Sigmoid colon (tissue), 7 donors: Measurements from ENCODE around the gene KCTD19. TPM values are rescaled to one million over a fixed set of nuclear protein-coding genes. Genes with fewer than 3 reads are reported as not detected.

Source experiments
- DNase-seq: peaks from one replicate; pipeline ENCODE4 v3.0.0-alpha.2; 2019
- H3K27ac ChIP-seq, 4 donors: fragments of 200-600 bp; sonication (generic); one replicate each; pipeline ENCODE4 v1.5.1; 2016 to 2019; ENCODE audit warnings: mild to moderate bottlenecking in 1 of 4
- H3K27me3 ChIP-seq, 3 donors: fragments of 200-600 bp; sonication (generic); one replicate each; pipeline ENCODE4 v1.5.1; 2019; ENCODE audit warnings: mild to moderate bottlenecking in 1 of 3
- H3K36me3 ChIP-seq, 4 donors: fragments of 200-600 bp; sonication (generic); one replicate each; pipeline ENCODE4 v1.5.1; 2016 to 2019
- H3K4me1 ChIP-seq, 4 donors: fragments of 200-600 bp; sonication (generic); one replicate each; pipeline ENCODE4 v1.5.1; 2017 to 2019
- H3K4me3 ChIP-seq, 4 donors: fragments of 200-600 bp; sonication (generic); one replicate each; pipeline ENCODE4 v1.5.1; 2017 to 2019; ENCODE audit warnings: mild to moderate bottlenecking in 2 of 4, moderate library complexity in 1 of 4
- H3K9me3 ChIP-seq, 4 donors: fragments of 200-600 bp in 3 of 4; sonication (generic) in 3 of 4; one replicate each; pipeline versions ENCODE4 v1.5.1 to v1.6.1; 2013 to 2019
- CTCF ChIP-seq, 4 experiments: fragments of 450-650 bp in 3 of 4; fragments of 200-600 bp in 1 of 4; IDR thresholded peaks; one replicate each; pipeline ENCODE4 v1.5.1; 2016 to 2019; ENCODE audit warnings: antibody characterized with exemption in 4 of 4, mild to moderate bottlenecking in 3 of 4, moderate library complexity in 2 of 4
- EP300 ChIP-seq, 4 donors: sonication (generic); formaldehyde crosslinking; IDR thresholded peaks; one replicate each; pipeline ENCODE4 v1.6.1; 2017; ENCODE audit warnings: antibody characterized with exemption in 4 of 4
- POLR2A ChIP-seq, 2 donors: fragments of 450-650 bp; IDR thresholded peaks; one replicate each; pipeline ENCODE4 v1.6.1; 2016; ENCODE audit warnings: antibody characterized with exemption in 2 of 2, mild to moderate bottlenecking in 2 of 2, moderate library complexity in 2 of 2
- POLR2AphosphoS5 ChIP-seq, 4 donors: sonication (generic); formaldehyde crosslinking; IDR thresholded peaks; one replicate each; pipeline ENCODE4 v1.6.1; 2017; ENCODE audit warnings: antibody characterized with exemption in 4 of 4
- WGBS, 2 donors: extraction: QIAGEN DNeasy Blood & Tissue Kit; methylation state at CpG; one replicate each; pipeline ENCODE4 v1.1.7; 2013; 5-methylcytosine and 5-hydroxymethylcytosine counted together
- intact Hi-C: fragments of 100-400 bp; cut with DNase I; formaldehyde crosslinking; loops from one replicate; pipeline ENCODE4 v1.15.1; 2023
- polyA plus RNA-seq, 3 donors: library from polyadenylated mRNA; stranded (reverse); fragments of 200-250 nt; gene quantifications; one replicate each; pipeline ENCODE4 v1.2.3, GENCODE V29; 2013
- total RNA-seq, 4 donors: library from RNA; depleted of rRNA; stranded (reverse); fragments of >200 nt; gene quantifications; one replicate each; pipeline ENCODE4 v1.1.0, GENCODE V29; 2016
- donor health status: healthy with polysubstance abuse.
- donor health status: Bipolar disorder and iron deficiency.
- donor health status: healthy.

KCTD19 gene
- total and polyA plus RNA-seq, 7 donors, result under 0.01 to 0.04 TPM; not detected in 5

GRCh38 chr16:67339453-67339852 is 12.9 kb upstream of the KCTD19 start:
- no peaks in the 10 kb centered on the region for H3K36me3 ChIP-seq
- H3K4me3 ChIP-seq, result no peak overlapping the region
- intact Hi-C loops, result no loop called here
- no peaks in the 10 kb centered on the region for H3K4me1 ChIP-seq
- H3K9me3 ChIP-seq, result no peaks in the 10 kb centered on the region
- DNase-seq, result no peak
- 53 to 56% methylated on average over 2 of the region's 2 CpGs for WGBS, 2 donors
- no peaks in the 10 kb centered on the region for H3K27me3 ChIP-seq
- H3K27ac ChIP-seq, result no peak overlapping the region
- no peak for TF ChIP-seq EP300 (IDR thresholded peaks at IDR 0.05)
- TF ChIP-seq POLR2A (IDR thresholded peaks at IDR 0.05), result no peak
- TF ChIP-seq POLR2AphosphoS5 (IDR thresholded peaks at IDR 0.05), result no peak
- TF ChIP-seq CTCF (IDR thresholded peaks at IDR 0.05), result no peak

DNA sequence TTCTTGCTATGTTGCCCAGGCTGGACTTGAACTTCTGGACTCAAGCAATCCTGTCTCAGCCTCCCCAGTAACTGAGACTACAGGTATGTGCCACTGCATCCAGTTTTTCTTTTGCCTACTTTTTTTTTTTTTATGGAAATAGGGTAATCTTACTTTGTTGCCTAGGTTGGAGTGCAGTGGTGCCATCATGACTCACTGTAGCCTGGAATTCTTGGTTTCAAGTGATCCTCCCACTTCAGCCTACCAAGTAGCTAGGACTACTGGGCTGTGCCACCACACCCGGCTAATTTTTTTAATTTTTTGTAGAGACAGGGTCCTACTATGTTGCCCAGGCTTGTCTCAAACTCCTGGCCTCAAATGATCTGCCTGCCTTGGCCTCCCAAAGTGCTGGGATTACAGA is 10.1 kb upstream of the KCTD19 start:
- H3K4me3 ChIP-seq, result no peak overlapping the region
- TF ChIP-seq POLR2A (IDR thresholded peaks at IDR 0.05), result no peak
- intact Hi-C loops, result no loop called here
- H3K27me3 ChIP-seq, result no peaks in the 10 kb centered on the region
- H3K9me3 ChIP-seq, result no peaks in the 10 kb centered on the region
- no peaks in the 10 kb centered on the region for H3K4me1 ChIP-seq
- no peak overlapping the region for H3K27ac ChIP-seq
- 92 to 95% methylated on average over 1 of the region's 1 CpG for WGBS, 2 donors
- DNase-seq, result no peak
- H3K36me3 ChIP-seq, result no peaks in the 10 kb centered on the region

DNA sequence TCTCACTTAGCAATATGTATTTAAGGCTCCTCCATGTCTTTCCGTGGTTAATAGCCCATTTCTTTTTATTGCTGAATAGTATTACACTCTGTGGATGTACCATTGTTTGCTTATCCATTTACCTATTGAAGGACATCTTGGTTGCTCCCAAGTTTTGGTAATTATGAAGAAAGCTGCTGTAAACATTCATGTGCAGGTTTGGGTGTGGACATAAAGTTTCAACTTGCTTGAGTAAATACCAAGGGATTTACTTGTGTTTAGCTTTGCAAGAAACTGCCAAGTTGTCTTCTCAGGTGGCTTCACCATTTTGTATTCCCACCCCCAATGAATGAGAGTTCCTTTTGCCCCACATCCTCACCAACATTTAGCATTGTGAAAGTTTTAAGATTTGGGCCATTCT is 9.6 kb upstream of the KCTD19 start:
- H3K9me3 ChIP-seq, result no peaks in the 10 kb centered on the region
- intact Hi-C loops, result no loop called here
- H3K27me3 ChIP-seq, result no peaks in the 10 kb centered on the region
- DNase-seq, result no peak
- H3K27ac ChIP-seq, result no peak overlapping the region
- TF ChIP-seq POLR2AphosphoS5 (IDR thresholded peaks at IDR 0.05) (no peak), CTCF (IDR thresholded peaks at IDR 0.05) (no peak), EP300 (IDR thresholded peaks at IDR 0.05) (no peak), POLR2A (IDR thresholded peaks at IDR 0.05) (no peak)
- WGBS, 2 donors, result 15 to 62% methylated on average over 1 of the region's 1 CpG
- H3K4me3 ChIP-seq, result no peak overlapping the region
- no peaks in the 10 kb centered on the region for H3K4me1 ChIP-seq
- H3K36me3 ChIP-seq, result no peaks in the 10 kb centered on the region

DNA sequence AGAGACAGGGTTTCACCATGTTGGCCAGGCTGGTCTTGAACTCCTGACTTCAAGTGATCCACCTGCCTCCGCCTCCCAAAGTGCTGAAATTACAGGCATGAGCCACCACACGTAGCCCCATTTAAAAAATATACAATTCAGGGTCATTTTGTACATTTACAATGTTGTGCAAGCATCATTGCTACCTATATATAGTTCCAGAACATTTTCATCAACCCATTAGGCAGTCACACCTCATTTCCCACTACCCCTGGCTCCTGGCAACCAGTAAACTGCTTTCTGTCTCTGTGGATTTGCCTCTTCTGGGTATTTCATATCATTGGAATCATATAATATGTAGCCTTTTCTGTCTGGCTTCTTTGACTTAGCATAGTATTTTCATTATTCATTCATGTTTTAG is 6.8 kb upstream of the KCTD19 start:
- no peaks in the 10 kb centered on the region for H3K9me3 ChIP-seq
- no peaks in the 10 kb centered on the region for H3K27me3 ChIP-seq
- no peaks in the 10 kb centered on the region for H3K4me1 ChIP-seq
- no peaks in the 10 kb centered on the region for H3K36me3 ChIP-seq
- intact Hi-C loops, result no loop called here
- H3K27ac ChIP-seq, result no peak overlapping the region
- TF ChIP-seq POLR2AphosphoS5 (IDR thresholded peaks at IDR 0.05), result no peak
- TF ChIP-seq EP300 (IDR thresholded peaks at IDR 0.05), result no peak
- no peak for TF ChIP-seq CTCF (IDR thresholded peaks at IDR 0.05)
- no peak for TF ChIP-seq POLR2A (IDR thresholded peaks at IDR 0.05)
- 83 to 84% methylated on average over 2 of the region's 2 CpGs for WGBS, 2 donors
- no peak for DNase-seq
- H3K4me3 ChIP-seq, result no peak overlapping the region

- DNase-seq, result no peak
- peaks cover 0 to 13% (median 9%) of the 10 kb centered on the region in 4 donors for H3K4me1 ChIP-seq
- 26 to 69% methylated on average over 5 of the region's 5 CpGs for WGBS, 2 donors
- no peak overlapping the region for H3K27ac ChIP-seq
- H3K9me3 ChIP-seq, result no peaks in the 10 kb centered on the region
- H3K27me3 ChIP-seq, result peaks cover 0 to 24% (median 18%) of the 10 kb centered on the region in 3 donors
- no peaks in the 10 kb centered on the region for H3K36me3 ChIP-seq
- intact Hi-C loops, result no loop called here
- TF ChIP-seq POLR2AphosphoS5 (IDR thresholded peaks at IDR 0.05), result no peak
- TF ChIP-seq POLR2A (IDR thresholded peaks at IDR 0.05), result no peak
- no peak for TF ChIP-seq CTCF (IDR thresholded peaks at IDR 0.05)
- no peak for TF ChIP-seq EP300 (IDR thresholded peaks at IDR 0.05)
- H3K4me3 ChIP-seq, result no peak overlapping the region
Measured at GRCh38 chr16:67329901-67330300, 3.4 kb upstream of the KCTD19 start.
